HG03432 (cell line): ENCODE measurements around the gene ACTR3C.
"Not testable (repeated sequence)": the region's sequence is repeated elsewhere in the genome, so short reads cannot be mapped to it uniquely, and the experiment has no call there.

Experiments
- ATAC-seq: cut with Tn5 transposase; IDR thresholded peaks from one replicate; pipeline ENCODE4 v1.9.1; 2021; ENCODE audit warnings: mild to moderate bottlenecking, moderate library complexity; ENCODE audit not compliant: unreplicated experiment

ACTR3C gene

DNA sequence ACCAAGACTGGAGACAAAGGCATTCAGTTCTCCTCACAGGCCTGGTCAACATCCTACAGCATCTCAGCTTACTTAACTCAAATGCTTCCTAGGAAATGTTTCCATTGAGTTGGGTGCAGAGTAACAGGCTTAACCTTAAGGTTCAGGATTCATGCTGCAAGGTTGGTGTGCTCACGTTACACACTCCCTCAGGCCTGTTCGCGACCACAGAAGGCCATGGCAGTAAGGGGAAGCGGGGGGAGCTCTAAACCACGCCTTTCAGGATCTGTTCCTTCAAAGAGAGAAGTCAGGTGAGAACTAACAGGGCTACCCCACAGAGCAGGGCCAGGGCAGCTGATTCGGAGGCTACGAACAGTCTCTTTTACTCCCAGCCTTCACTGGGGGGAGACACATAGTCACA is 35.5 kb downstream of the ACTR3C start:
- ATAC-seq, result not testable (repeated sequence)

- ATAC-seq, result peak; percentile 64
These were observed 37.2 kb downstream of the ACTR3C start for GRCh38 chr7:150285849-150286754.

- not testable (repeated sequence) for ATAC-seq
These were observed 39.7 kb downstream of the ACTR3C start for GRCh38 chr7:150283608-150284007.

DNA sequence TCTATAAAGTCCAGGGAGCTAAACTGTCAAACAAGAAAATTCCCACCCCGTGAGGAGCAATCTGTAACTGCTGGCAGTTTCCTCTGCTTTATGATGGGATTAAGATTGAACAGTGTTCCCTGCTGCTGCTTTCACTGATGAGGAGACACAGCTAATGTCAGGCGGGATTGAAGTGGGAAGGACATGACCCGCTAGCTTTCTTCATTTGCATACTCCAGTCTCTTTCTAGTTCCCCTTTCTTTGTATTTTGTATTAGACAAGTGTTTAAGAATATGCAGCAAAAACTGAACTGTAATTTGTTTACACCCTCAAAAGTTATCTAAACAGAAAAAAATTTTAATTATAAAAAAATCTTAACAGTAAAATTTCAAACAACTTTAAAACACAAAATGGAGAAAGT is 40.2 kb downstream of the ACTR3C start:
- ATAC-seq, result not testable (repeated sequence)

DNA sequence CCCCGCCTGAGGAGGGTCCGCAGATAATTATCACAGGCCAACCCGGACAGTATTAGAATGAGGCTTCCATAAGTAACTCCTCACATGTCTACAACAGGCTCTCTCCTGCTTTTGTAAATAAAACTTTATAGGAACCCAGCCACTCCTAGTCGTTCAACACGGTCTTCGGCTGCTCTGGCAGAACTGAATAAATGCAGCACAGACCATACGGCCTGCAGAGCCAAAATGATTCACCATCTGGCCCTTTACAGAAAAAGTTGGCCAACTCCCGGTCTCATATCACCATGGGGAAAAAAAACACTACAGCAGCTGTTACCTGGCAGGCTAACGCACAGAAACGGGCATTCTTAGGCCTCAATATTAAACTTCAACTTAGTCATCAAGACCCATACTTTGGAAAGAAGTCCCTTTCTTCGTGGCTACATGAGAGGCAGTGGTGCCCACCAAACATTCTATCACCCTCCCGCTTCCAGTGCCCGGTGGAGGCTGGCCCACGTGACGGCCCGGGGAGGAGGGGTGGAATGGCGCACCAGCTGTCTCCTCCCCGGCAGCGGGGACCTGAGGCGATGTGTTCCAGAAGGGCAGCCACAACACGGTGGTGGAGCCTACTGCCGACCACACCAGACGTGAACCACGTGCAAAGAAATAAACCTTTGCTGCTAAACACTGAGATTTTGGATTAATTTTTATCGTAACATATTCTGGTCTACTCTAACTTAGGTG is 41.5 kb downstream of the ACTR3C start:
- ATAC-seq, result not testable (repeated sequence)

- ATAC-seq, result not testable (repeated sequence)
These were observed 45.0 kb downstream of the ACTR3C start for GRCh38 chr7:150278383-150278782.

DNA sequence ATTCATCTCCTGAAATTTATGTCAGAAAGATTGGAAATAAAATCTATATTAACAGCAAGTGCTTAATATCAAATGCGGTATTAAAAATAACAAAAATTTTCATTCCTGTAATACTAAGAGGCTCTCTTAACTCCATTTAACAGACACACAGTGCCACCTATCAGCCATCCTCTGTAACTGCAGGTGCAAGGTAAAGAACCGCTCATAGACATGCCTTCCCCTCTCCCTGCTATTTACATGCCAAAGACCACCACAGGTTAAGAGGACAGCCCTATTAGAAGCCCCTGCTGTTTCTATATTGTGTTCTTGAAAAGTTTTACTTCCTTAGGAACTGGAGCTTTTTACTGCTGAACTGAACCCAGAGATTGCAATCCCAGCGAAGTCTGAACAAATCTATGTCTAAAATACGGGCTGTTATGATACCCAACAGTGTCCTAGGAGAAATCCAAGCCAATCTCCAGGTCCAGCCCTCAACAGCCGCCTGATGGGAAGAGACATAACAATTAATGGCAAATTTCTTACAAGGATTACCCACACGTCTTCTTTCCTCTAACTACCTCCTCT is 47.1 kb downstream of the ACTR3C start:
- ATAC-seq, result peak; percentile 53

GRCh38 chr7:150271898-150272297 is 51.4 kb downstream of the ACTR3C start:
- not testable (repeated sequence) for ATAC-seq

DNA sequence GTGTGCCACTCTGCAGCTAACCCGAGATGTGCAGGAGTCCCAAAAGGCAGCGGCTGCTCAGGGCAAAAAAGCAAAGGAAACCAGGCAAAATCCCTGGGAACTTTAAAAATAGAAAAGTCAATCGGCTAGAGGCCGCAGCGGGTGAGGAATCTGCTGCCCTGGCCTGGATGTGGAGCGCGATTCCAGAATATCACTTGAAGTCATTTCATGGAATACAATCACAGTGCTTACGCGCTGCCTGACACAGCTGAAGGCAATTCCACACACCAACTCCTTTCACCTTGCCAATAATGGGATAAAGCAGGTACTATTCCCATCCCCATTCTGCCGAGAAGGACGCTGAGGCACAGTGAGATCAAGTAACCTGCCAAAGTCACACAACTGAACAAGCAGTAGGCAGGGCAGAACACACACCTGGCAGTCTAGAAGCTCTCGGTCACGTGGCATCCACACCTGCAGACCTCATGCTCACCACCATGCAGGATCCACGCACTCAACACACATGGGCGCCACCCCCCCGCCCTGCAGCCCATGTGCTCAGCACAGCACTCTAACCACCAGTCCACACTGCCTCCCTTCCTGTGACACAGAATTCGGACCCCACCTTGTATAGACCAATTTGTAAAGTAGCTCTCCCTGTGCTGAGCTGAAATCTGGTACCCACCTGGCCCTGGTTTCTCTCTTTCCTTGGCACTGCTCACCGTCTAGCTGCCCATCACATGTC is 53.1 kb downstream of the ACTR3C start:
- ATAC-seq, result not testable (repeated sequence)

GRCh38 chr7:150268798-150269197 is 54.5 kb downstream of the ACTR3C start:
- ATAC-seq, result not testable (repeated sequence)

GRCh38 chr7:150268287-150268686 is 55.1 kb downstream of the ACTR3C start:
- not testable (repeated sequence) for ATAC-seq

DNA sequence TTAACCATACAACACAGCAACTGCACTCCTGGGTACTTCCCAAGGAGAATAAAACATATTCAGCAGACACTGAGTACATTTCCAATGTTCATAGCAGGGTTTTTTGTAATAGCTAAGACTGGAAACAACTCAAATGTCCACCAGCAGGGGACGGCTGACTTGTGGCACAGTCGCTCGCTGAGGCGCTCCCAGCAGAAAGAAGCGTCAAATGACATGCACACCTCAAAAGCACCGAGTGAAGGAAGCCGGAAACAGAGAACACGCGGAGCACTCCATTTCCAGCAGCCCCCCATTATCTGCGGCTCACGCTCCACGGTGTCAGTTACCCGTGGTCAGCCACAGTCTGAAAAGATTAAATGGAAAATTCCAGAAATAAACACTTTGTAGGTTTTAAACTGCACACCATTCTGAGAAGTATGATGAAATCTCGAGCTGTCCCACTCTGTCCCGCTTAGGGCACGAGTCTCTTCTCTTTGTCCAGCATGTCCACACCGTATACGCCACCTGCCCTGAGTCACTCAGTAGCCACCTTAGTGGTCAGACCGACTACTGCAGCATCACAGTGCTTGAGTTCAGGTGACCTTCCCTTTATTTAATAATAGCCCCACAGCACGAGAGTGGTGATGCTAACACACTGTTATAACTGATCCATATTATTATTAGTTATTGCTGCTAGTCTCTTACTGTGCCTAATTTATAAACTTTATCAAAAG is 56.2 kb downstream of the ACTR3C start:
- not testable (repeated sequence) for ATAC-seq

- not testable (repeated sequence) for ATAC-seq
These were observed 60.7 kb downstream of the ACTR3C start for GRCh38 chr7:150262656-150263055.

DNA sequence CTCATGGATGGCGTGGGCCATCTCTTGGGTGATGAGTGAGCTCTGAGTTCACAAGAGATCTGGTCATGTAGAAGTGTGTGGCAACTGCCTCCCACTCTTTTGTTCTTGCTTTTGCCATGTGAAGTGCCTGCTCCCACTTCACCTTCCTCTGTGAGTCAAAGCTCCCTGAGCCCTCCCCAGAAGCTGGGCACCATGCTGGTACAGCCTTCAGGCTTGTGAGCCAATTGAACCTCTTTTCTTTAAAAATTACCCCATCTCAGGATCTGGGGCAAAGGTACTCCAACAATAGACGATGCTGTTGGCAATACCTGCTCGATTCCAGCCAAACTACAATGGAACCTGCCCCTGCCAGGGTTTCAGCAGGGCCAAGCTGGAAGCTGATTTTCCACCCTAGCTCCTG is 75.6 kb downstream of the ACTR3C start:
- ATAC-seq, result not testable (repeated sequence)

DNA sequence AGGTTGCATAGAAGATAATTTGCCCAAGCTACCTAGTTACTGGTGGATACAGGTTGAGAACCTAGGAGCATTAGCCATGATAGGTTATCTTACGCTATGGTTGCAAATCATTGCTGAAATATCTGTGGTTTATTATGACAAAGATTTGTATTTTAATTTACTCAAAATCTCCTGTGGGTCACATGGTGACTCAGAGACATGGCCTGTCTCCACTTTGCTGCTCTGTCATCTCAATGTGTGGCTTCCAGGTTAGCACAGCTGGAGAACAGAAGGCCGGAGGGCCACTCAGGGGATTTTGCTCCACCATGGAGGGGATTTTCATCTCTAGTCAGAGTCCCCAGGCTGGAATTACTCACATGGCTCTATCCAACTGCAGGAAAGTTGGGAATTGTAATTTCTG is 78.1 kb downstream of the ACTR3C start:
- not testable (repeated sequence) for ATAC-seq

DNA sequence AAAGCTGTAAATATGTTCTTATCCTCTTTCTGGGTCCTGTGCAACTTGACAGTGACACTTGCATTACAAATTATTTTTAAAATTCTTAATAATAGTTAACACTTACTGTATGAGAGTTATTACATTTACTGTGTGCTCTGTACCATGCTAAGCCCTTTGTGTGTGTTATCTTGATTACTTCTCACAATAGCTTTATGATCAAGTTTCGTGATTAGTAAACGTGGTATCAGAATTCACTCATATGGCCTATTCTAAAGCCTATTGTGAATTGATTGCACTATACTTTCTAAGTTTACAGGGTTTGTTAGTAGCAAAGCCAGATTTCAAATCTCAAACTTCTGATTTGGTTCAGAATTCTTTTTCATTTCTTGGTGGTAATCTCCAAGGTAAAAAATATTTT is 80.4 kb downstream of the ACTR3C start:
- ATAC-seq, result not testable (repeated sequence)

DNA sequence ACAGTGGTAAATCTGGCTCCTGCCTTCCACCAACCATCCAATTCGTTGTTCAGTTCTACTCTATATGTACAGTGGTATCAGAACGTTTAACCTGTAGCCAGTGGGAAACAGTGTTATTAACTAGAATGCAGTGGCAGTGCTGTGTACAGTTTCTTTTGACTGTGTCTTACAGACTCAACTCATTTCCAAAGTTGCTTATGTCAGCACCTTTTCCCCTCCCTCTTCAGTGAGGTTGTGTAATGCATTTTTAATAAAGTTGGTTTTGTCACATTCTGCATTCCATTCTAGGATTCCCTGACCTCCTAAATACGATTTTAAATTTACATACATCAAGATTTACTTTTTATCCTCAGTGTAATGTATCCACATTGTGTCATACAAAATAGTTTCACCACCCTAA is 97.9 kb downstream of the ACTR3C start:
- not testable (repeated sequence) for ATAC-seq

- ATAC-seq, result not testable (repeated sequence)
These were observed 101.0 kb downstream of the ACTR3C start for GRCh38 chr7:150222083-150222972.

DNA sequence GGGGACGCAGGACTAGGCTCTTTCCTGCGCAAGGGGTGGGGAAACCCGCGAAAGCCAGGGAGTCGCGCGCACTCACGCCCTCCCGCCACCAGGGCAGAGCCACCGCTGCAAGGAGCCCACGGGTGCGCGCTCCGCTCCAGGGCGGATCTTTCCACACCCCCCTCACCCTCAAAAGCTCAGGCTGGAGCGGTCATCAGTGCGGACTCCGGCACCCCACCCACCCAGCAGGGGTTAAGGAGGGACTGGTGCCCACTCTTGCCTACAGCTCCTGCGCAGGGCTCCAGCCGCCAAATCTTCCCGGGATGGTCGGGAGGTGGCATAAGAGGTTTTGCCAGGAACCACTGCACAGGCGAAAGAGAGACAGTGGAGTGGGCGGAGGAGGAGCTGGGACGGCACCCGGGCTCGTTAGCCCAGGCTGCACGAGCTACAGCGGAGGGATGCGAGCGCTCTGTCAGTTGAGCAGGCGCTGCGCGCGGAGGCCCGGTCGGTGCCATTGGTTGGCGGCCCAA is 102.6 kb downstream of the ACTR3C start:
- ATAC-seq, result not testable (repeated sequence)
